HFF-Myc (cell line): ENCODE measurements around the gene GAB3.

Experiments
- DNase-seq: peaks from one replicate; pipeline ENCODE4 v3.0.0-alpha.2; 2011; ENCODE audit warnings: low read depth; ENCODE audit errors: extremely low read depth
- H3K4me3 ChIP-seq: replicated peaks from 2 replicates; pipeline ENCODE4 v1.5.1; 2011; ENCODE audit warnings: low read depth, mild to moderate bottlenecking, control low read depth, low read length
- TF ChIP-seq, protein P1 (sequence below): IDR thresholded peaks from 2 replicates; pipeline ENCODE4 v1.5.1; 2012; ENCODE audit warnings: mild to moderate bottlenecking, low read depth, low read length, control low read depth; ENCODE audit errors: missing control alignments

The GAB3 gene

DNA sequence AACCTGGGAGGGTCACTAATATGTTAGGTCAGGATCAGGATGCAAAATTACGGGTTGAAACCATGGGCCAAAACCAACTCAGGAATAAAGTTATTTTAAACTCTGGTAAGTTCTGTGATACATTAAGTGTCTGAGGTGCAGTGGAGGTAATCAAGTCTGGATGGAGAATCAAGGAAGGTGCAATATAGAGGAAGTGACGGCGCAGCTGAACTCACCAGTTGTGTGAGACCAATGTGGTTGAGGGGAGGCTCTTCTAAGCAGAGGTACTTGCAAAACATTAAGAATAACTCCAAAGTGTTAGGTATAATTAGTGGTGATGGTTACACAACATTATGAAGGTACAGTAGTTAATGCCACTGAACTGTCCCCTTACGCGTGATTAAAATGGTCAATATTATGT is 19.7 kb downstream of the GAB3 start:
- TF ChIP-seq, protein P1, sequence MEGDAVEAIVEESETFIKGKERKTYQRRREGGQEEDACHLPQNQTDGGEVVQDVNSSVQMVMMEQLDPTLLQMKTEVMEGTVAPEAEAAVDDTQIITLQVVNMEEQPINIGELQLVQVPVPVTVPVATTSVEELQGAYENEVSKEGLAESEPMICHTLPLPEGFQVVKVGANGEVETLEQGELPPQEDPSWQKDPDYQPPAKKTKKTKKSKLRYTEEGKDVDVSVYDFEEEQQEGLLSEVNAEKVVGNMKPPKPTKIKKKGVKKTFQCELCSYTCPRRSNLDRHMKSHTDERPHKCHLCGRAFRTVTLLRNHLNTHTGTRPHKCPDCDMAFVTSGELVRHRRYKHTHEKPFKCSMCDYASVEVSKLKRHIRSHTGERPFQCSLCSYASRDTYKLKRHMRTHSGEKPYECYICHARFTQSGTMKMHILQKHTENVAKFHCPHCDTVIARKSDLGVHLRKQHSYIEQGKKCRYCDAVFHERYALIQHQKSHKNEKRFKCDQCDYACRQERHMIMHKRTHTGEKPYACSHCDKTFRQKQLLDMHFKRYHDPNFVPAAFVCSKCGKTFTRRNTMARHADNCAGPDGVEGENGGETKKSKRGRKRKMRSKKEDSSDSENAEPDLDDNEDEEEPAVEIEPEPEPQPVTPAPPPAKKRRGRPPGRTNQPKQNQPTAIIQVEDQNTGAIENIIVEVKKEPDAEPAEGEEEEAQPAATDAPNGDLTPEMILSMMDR = no peak
- DNase-seq = no peak

DNA sequence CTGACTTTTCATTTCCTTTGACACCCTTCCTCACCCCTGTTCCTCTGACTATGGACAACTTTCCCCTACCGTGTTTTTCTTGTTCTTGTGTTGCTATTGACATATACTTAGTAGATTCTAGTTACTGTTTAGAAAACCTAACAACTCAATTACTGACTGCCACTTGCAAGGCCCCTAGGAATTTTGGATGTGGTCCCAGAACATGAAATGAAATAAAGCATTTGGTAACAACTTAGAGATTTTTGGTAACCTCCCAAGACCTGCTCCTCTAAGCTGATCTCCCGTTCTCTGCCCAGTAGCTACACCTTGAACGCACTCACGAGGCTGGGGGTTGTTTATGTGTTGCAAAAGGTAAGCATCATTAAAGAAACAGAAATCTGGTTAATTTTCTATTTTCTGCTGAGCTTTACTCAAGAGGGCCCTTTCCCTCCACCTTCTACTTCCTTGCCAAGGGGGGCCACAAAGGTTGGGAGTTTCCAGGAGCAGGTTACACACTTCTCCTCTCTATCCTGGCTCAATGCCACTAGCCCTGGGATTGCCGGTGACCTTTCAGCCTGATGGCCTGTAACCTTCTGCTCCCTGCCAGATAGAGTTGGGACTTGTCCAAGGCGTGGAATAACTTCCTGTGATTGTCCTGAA is 20.5 kb downstream of the GAB3 start:
- TF ChIP-seq, protein P1 = no peak
- no peak overlapping the region for H3K4me3 ChIP-seq
- no peak for DNase-seq

More for the DNA sequence above, 19.7 kb downstream of the GAB3 start:
- H3K4me3 ChIP-seq = no peak overlapping the region

DNA sequence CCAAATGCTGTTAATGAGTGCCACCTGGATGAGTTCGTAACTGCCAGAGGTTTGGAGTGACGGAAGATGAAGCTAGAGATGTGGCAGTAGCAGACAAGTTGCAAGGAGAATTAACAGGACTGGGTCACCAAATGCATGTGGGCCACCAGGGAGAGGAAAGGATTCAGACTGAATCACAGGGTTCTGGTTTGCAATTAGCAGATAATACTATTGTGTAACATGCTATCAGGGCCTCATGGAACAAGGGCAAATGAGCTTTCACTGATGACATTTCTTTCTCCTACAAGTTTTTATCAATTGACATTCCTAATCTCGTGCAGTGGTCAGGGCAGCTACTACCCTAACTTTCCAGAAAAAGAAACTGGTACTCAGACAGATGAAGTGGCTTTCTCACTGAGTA is 21.4 kb downstream of the GAB3 start:
- TF ChIP-seq, protein P1 = no peak

DNA sequence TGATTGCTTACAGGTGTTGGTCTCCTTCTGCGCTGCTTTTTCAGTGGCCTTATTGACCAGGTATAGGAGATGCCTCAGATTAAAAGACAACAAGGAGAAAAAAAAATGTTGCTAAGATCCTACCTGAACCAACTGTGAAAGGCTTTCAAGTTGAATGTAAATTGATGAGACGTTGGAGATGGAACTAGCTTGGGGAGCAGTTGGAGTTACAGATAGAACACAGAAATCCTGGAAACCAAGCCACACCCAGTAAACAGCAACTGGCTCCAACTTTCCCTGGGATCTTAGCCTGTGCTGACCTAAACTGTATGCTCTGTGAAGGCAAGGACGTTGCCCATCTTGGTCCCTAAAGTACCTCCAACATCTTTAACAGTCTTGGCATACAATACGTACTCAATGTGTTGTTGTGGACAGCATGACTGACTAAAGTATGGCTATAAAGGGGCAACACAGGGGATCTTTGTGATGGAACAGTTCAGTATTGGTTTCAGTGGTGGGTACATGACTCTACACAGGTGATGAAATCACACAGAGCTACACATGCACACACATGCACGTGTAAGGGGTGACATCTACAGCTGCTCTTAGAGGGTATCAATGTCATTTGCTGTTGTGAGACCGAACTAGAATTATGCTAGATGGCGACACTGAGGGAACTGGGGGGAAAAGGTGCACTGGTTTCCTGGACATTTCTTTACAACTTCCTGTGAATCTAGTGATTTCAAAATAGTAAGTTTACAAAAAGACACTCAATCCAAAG is 22.3 kb downstream of the GAB3 start:
- no peak for DNase-seq
- H3K4me3 ChIP-seq = no peak overlapping the region
- TF ChIP-seq, protein P1 = no peak

More for the DNA sequence above, 21.4 kb downstream of the GAB3 start:
- no peak overlapping the region for H3K4me3 ChIP-seq
- DNase-seq = no peak

DNA sequence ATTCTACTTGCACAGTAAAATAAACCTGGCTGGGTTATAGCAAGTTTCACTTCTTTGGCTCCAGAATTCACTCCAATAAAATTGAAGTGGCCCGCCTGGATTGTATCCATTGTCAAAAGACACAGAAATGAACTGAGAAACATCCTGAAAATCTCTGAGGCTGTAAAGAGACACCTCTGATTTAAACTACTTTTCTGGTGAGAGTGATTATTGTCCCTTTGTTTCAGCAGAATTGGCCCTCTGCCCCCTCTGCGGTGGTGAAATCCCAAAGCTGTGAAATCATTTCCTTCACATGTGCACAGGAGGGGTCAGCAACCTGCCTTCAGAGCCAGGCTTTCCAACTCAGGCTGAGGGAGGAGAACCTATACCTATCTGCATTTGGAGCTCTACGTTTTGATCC is 23.0 kb downstream of the GAB3 start:
- no peak for DNase-seq
- TF ChIP-seq, protein P1 = no peak
- no peak overlapping the region for H3K4me3 ChIP-seq

DNA sequence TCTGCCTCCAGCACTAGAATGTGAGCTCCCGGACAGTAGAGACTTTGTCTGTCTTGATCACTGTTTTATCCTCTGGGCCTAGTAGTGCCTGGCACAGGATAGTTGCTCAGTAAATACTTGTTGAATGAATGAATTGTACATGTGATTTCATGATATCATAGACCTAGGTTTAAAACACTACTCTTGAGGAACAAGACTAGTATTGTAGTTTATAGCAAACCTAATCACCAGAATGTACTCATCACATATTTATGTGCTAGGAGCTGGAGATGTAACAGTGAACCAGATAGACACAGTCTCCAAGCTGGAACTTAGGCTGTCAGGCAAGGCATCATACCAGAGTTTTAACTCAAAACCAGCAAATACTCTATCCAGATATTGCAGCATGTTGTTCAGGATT is 23.5 kb downstream of the GAB3 start:
- no peak for DNase-seq
- TF ChIP-seq, protein P1 = no peak
- no peak overlapping the region for H3K4me3 ChIP-seq
